MM.1S (cell line): Measurements from ENCODE around the gene CENPA.

ENCODE experiments used
- DNase-seq: peaks from one replicate; pipeline ENCODE4 v3.0.0-alpha.2; 2015
- H2AFZ ChIP-seq: fragments of 300-600 bp; sonication (generic); 2 replicates; pipeline ENCODE4 v1.6.0; 2016; ENCODE audit warnings: antibody characterized with exemption, low read length
- H3F3A ChIP-seq: fragments of 300-600 bp; sonication (generic); 2 replicates; pipeline ENCODE4 v1.6.1; 2016; ENCODE audit warnings: mild to moderate bottlenecking, antibody characterized with exemption, low read length, moderate library complexity, mixed read lengths; ENCODE audit not compliant: insufficient read depth
- H3K27ac ChIP-seq: fragments of 300-600 bp; sonication (generic); 2 replicates; pipeline ENCODE4 v1.5.1; 2016; ENCODE audit warnings: mild to moderate bottlenecking, low read length
- H3K27me3 ChIP-seq: fragments of 300-600 bp; sonication (generic); replicated peaks from 2 replicates; pipeline ENCODE4 v1.6.0; 2016; ENCODE audit warnings: low read length; ENCODE audit not compliant: insufficient read depth
- H3K36me3 ChIP-seq: fragments of 300-600 bp; sonication (generic); replicated peaks from 2 replicates; pipeline ENCODE4 v1.6.1; 2016; ENCODE audit warnings: mild to moderate bottlenecking, low read length, mixed read lengths; ENCODE audit not compliant: insufficient read depth
- H3K4me1 ChIP-seq: fragments of 300-600 bp; sonication (generic); 2 replicates; pipeline ENCODE4 v1.6.1; 2016; ENCODE audit warnings: low read length, mixed read lengths
- H3K4me2 ChIP-seq: fragments of 300-600 bp; sonication (generic); 2 replicates; pipeline ENCODE4 v1.6.0; 2016; ENCODE audit warnings: low read depth, low read length
- H3K4me3 ChIP-seq: fragments of 300-600 bp; sonication (generic); 2 replicates; pipeline ENCODE4 v1.5.1; 2016; ENCODE audit warnings: low read length, mixed read lengths
- H3K79me2 ChIP-seq: fragments of 300-600 bp; sonication (generic); 2 replicates; pipeline ENCODE4 v1.6.1; 2016; ENCODE audit warnings: mixed run types, low read length, mixed read lengths
- H3K9ac ChIP-seq: fragments of 300-600 bp; sonication (generic); 2 replicates; pipeline ENCODE4 v1.6.1; 2016; ENCODE audit warnings: low read length, mixed read lengths
- H3K9me2 ChIP-seq: fragments of 300-600 bp; sonication (generic); replicated peaks from 2 replicates; pipeline ENCODE4 v1.6.1; 2016; ENCODE audit warnings: mild to moderate bottlenecking, low read length, mixed read lengths; ENCODE audit not compliant: insufficient read depth
- H3K9me3 ChIP-seq: fragments of 300-600 bp; sonication (generic); replicated peaks from 2 replicates; pipeline ENCODE4 v1.6.1; 2016; ENCODE audit warnings: mild to moderate bottlenecking, low read length, mixed read lengths; ENCODE audit not compliant: insufficient read depth
- H4K20me1 ChIP-seq: fragments of 300-600 bp; sonication (generic); 2 replicates; pipeline ENCODE4 v1.6.1; 2016; ENCODE audit warnings: mild to moderate bottlenecking, low read length, moderate library complexity, mixed read lengths; ENCODE audit not compliant: insufficient read depth
- EZH2 ChIP-seq: fragments of 300-600 bp; sonication (generic); optimal IDR thresholded peaks from 2 replicates; pipeline ENCODE3; 2017; ENCODE audit warnings: low read depth, mild to moderate bottlenecking, antibody characterized with exemption, low read length, mixed read lengths
- EZH2phosphoT487 ChIP-seq: fragments of 300-600 bp; sonication (generic); IDR thresholded peaks from 2 replicates; pipeline ENCODE4 v1.6.1; 2018; ENCODE audit warnings: antibody characterized with exemption, low read length
- TF ChIP-seq, protein P1 (sequence below): fragments of 300-600 bp; sonication (generic); IDR thresholded peaks from 2 replicates; pipeline ENCODE4 v1.5.1; 2016; ENCODE audit warnings: antibody characterized with exemption, low read length, mixed read lengths

Gene CENPA

DNA sequence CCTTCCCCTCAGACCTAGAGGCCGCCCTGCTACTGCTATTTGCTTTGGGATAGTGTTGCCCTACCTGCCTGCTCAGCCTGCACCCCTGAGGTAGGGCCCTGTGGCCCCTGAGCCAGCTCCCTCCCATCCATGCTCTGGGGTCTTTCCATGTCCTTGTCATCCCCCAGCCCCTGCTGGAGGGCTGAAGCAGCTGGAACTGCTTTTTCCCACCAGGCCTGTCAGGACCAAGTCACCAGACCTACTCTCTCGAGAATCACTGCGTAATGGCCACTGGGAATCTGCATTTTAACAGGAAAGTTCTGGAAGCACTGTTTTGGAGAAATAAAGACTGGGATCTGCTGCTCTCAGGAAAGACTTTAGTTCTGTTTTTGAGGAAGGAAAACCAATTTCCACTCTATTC lies 42.0 kb upstream of the CENPA start:
- no peaks in the 10 kb centered on the region for H3K4me1 ChIP-seq
- no peaks in the 10 kb centered on the region for H3K9me2 ChIP-seq
- no peak overlapping the region for H3K4me2 ChIP-seq
- H3K36me3 ChIP-seq, result no peaks in the 10 kb centered on the region
- no peaks in the 10 kb centered on the region for H3K9me3 ChIP-seq
- TF ChIP-seq, protein P1, sequence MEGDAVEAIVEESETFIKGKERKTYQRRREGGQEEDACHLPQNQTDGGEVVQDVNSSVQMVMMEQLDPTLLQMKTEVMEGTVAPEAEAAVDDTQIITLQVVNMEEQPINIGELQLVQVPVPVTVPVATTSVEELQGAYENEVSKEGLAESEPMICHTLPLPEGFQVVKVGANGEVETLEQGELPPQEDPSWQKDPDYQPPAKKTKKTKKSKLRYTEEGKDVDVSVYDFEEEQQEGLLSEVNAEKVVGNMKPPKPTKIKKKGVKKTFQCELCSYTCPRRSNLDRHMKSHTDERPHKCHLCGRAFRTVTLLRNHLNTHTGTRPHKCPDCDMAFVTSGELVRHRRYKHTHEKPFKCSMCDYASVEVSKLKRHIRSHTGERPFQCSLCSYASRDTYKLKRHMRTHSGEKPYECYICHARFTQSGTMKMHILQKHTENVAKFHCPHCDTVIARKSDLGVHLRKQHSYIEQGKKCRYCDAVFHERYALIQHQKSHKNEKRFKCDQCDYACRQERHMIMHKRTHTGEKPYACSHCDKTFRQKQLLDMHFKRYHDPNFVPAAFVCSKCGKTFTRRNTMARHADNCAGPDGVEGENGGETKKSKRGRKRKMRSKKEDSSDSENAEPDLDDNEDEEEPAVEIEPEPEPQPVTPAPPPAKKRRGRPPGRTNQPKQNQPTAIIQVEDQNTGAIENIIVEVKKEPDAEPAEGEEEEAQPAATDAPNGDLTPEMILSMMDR, result no peak
- TF ChIP-seq EZH2phosphoT487 (no peak), EZH2 (no peak)
- no peak overlapping the region for H3K4me3 ChIP-seq
- H3F3A ChIP-seq, result no peaks in the 10 kb centered on the region
- H2AFZ ChIP-seq, result no peak overlapping the region
- H3K27me3 ChIP-seq, result peaks cover 50% of the 10 kb centered on the region
- H3K9ac ChIP-seq, result no peak overlapping the region
- no peaks in the 10 kb centered on the region for H4K20me1 ChIP-seq
- no peaks in the 10 kb centered on the region for H3K79me2 ChIP-seq
- no peak overlapping the region for H3K27ac ChIP-seq
- no peak for DNase-seq

DNA sequence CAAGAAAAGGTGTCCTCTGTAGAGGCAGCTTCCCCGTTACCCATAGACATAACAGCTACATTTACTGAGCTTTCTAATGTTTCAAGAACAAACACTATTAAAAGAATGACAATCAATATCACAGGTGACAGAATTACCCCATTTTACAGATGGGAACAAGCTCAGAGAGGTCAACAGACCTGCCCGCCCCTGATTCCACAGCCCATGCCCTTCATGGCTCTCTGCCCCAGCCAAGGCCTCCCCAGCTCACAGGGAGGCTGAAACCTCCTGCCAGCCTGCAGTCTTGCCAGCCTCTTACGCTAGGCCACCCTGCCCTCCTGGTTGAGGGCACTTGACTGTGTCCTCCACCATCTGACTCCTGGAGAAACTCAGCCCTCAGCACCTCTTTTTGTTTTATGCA lies 40.9 kb upstream of the CENPA start:
- H3K36me3 ChIP-seq, result no peaks in the 10 kb centered on the region
- no peak overlapping the region for H3K9ac ChIP-seq
- H3K4me3 ChIP-seq, result no peak overlapping the region
- no peaks in the 10 kb centered on the region for H3K4me1 ChIP-seq
- H3K79me2 ChIP-seq, result no peaks in the 10 kb centered on the region
- DNase-seq, result no peak
- no peaks in the 10 kb centered on the region for H3F3A ChIP-seq
- no peaks in the 10 kb centered on the region for H3K9me3 ChIP-seq
- H4K20me1 ChIP-seq, result no peaks in the 10 kb centered on the region
- TF ChIP-seq EZH2, result no peak
- no peak for TF ChIP-seq EZH2phosphoT487
- TF ChIP-seq, protein P1, result no peak
- H3K4me2 ChIP-seq, result no peak overlapping the region
- H3K27me3 ChIP-seq, result peaks cover 39% of the 10 kb centered on the region
- H2AFZ ChIP-seq, result no peak overlapping the region
- no peak overlapping the region for H3K27ac ChIP-seq
- H3K9me2 ChIP-seq, result no peaks in the 10 kb centered on the region

DNA sequence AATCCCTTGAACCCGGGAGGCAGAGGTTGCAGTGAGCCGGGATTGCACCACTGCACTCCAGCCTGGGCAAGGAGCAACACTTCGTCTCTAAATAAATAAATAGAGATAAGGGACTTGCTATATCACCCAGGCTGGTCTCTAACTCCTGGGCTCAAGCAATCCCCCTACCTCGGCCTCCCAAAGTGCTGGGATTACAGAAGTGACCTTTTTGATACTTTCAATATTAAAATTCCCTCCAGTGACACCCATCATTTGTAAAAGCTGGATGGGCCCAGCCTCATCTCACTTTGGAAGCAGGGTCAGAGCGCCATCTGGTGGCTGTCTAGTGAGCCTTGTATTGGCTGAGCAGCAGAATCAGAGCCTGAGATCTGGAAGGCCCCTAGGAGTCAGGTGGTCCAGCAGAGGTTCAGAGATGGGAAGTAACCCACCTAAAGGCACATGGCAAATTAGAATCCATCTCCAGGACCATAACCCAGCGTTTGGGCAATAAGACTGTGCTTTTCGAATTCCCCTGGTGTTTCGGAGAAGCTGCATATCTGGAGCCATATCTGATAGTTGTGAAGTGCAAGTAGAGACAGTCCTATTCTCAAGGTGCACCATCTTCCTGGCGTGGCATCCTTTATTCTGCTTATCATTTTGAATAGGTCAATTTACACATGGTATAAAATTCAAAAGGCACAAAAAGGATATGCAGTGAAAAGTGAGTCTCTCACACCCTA lies 40.1 kb upstream of the CENPA start:
- TF ChIP-seq EZH2, result no peak
- TF ChIP-seq, protein P1, result peak; percentile 91
- TF ChIP-seq EZH2phosphoT487, result no peak
- Histone ChIP-seq H3K4me1 (no peaks in the 10 kb centered on the region), H3K9me2 (no peaks in the 10 kb centered on the region), H3K36me3 (no peaks in the 10 kb centered on the region), H3K9me3 (no peaks in the 10 kb centered on the region), H3K27me3 (peaks cover 32% of the 10 kb centered on the region), H4K20me1 (no peaks in the 10 kb centered on the region), H3K9ac (no peak overlapping the region), H3F3A (no peaks in the 10 kb centered on the region), H3K4me2 (no peak overlapping the region), H3K79me2 (no peaks in the 10 kb centered on the region), H3K4me3 (no peak overlapping the region), H2AFZ (no peak overlapping the region), H3K27ac (no peak overlapping the region)
- peak; percentile 72 for DNase-seq
